ENCODE data around the gene MBOAT7. TPM values are rescaled to one million over a fixed set of nuclear protein-coding genes. Genes with fewer than 3 reads are reported as not detected.
A peak's percentile ranks its signal among the peaks of the same experiment; 100 is the strongest.
"Not testable (repeated sequence)": the region's sequence is repeated elsewhere in the genome, so short reads cannot be mapped to it uniquely, and the experiment has no call there.

The MBOAT7 gene
- total RNA-seq, 1 donor from 2014 or later = 12.7 TPM

DNA sequence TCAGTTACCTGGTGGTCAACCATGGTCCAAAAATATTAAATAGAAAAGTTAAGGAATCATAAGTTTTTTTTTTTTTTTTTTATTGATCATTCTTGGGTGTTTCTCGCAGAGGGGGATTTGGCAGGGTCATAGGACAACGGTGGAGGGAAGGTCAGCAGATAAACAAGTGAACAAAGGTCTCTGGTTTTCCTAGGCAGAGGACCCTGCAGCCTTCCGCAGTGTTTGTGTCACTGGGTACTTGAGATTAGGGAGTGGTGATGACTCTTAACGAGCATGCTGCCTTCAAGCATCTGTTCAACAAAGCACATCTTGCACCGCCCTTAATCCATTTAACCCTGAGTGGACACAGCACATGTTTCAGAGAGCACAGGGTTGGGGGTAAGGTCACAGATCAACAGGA is 24.8 kb upstream of the MBOAT7 start:
- DNase-seq; ATAC-seq (ENCODE audit: poor library complexity); intact Hi-C loops (cut with DNase I): not testable (repeated sequence)

GRCh38 chr19:54211235-54211634 is 21.9 kb upstream of the MBOAT7 start:
- intact Hi-C loops (cut with DNase I) = no loop called here
- ATAC-seq (ENCODE audit: poor library complexity) (no peak), DNase-seq (no peak)

DNA sequence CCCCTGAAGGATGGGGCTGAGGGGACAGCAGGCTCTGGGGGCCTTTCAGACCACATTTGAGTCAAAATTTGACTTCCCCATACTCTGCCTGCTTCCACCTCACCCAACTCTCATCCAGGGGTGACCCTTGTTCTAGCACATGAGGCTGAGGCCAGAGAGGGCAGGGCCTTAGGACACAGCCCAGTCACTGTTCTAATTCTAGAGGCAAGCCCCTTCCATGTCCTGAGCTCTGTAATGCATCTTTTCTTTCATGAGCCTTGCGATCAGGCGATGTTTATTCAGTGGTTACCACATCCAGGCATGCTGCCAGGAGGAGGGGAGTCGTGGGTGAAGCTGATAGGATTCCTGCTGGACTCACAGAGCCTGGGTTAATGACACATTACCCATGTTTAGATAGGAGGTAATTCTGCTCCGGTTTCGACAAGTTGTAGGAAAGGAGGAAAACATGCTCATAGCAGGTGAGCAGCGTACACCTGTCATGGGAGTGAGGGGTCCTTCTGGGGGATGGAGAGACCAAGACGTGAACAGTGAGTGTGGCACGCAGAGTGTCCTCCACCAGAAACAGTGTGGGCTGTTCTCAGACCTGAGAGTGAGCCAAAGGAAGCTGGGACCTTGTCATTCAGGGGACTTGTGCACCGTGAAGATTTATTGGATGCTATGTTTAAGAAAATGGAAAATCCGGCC is 20.6 kb upstream of the MBOAT7 start:
- DNase-seq (peak; percentile 89), ATAC-seq (ENCODE audit: poor library complexity) (peak; percentile 65)
- intact Hi-C loops (cut with DNase I) = no loop called here

GRCh38 chr19:54209058-54209810 is 19.9 kb upstream of the MBOAT7 start:
- intact Hi-C loops (cut with DNase I) = no loop called here
- DNase-seq (no peak), ATAC-seq (ENCODE audit: poor library complexity) (peak; percentile 2)

DNA sequence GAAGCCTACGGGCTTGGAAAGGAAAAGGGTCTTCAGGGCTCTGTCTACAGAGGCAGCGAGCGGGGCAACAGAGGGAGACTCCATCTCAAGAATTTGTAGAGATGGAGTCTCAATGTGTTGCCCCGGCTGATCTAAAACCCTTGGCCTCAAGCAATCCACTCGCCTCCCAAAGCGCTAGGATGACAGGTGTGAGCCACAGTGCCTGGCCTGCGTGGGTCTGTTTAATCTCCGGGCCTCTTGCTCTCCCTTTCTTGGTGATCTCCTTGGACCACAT is 19.3 kb upstream of the MBOAT7 start:
- no peak for ATAC-seq (ENCODE audit: poor library complexity)
- DNase-seq = no peak
- intact Hi-C loops (cut with DNase I) = no loop called here

GRCh38 chr19:54207983-54208783 is 18.8 kb upstream of the MBOAT7 start:
- peak; percentile 57 for ATAC-seq (ENCODE audit: poor library complexity)
- intact Hi-C loops (cut with DNase I) = no loop called here
- DNase-seq = peak; percentile 70

GRCh38 chr19:54207676-54207982 is 18.2 kb upstream of the MBOAT7 start:
- no peak for ATAC-seq (ENCODE audit: poor library complexity)
- intact Hi-C loops (cut with DNase I) = no loop called here

DNA sequence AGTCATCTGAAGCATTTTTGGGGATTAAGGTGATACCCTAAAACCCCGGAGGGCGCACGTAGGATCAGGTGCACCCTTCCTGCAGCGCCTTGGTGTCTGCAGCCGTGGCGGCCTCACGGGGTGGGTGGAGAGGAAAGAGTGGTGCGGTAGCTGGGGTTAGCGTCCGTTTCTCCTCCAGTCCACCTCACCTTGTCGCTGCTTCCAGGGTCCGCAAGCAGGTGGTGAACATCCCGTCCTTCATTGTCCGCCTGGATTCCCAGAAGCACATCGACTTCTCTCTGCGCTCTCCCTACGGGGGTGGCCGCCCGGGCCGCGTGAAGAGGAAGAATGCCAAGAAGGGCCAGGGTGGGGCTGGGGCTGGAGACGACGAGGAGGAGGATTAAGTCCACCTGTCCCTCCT is 17.8 kb upstream of the MBOAT7 start:
- ATAC-seq (ENCODE audit: poor library complexity); intact Hi-C loops (cut with DNase I); DNase-seq: not testable (repeated sequence)

More at GRCh38 chr19:54207676-54207982, 18.2 kb upstream of the MBOAT7 start:
- no peak for DNase-seq

- intact Hi-C loops (cut with DNase I) = no loop called here
- DNase-seq (no peak), ATAC-seq (ENCODE audit: poor library complexity) (no peak)
These were observed 17.4 kb upstream of the MBOAT7 start for GRCh38 chr19:54206831-54207177.

- ATAC-seq (ENCODE audit: poor library complexity) = no peak
- intact Hi-C loops (cut with DNase I) = no loop called here
- DNase-seq = no peak
These were observed 16.9 kb upstream of the MBOAT7 start for GRCh38 chr19:54206030-54206830.

DNA sequence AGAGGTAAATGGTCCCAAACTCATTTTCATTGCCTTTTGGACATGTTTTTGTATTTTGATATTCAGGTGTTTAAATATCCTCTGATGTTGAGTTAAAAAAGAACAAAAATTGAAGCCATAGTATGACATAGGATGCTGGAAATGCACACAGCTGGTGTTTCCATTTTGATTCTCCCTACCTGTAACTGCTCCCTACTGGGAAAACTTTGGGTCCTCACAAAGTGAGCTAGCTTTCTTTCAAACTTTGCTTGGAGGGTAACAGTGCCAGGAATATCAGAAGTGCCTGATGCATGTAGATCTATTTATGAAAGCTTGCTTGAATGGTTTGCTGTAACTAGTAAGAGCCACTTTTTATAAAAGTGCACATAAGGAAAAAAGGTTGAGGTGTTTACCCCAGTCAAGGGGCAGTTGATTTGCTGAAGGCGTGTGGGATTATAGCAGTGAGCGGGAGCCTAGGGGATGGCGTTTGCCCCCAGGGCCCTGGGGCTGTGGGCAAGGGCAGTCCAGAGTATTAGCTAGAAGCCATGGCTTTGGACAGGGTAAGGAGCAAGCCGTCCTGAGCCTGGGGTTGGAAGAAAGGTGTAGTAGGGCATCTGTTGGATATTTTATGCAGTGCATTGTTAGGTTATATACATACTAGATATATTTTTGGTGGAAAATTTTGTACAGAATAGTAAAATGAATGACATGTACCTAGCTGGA is 15.5 kb upstream of the MBOAT7 start:
- DNase-seq (no peak), ATAC-seq (ENCODE audit: poor library complexity) (no peak)
- intact Hi-C loops (cut with DNase I) = no loop called here

GRCh38 chr19:54203151-54203611 is 13.8 kb upstream of the MBOAT7 start:
- intact Hi-C loops (cut with DNase I) = no loop called here
- ATAC-seq (ENCODE audit: poor library complexity) (no peak), DNase-seq (no peak)

DNA sequence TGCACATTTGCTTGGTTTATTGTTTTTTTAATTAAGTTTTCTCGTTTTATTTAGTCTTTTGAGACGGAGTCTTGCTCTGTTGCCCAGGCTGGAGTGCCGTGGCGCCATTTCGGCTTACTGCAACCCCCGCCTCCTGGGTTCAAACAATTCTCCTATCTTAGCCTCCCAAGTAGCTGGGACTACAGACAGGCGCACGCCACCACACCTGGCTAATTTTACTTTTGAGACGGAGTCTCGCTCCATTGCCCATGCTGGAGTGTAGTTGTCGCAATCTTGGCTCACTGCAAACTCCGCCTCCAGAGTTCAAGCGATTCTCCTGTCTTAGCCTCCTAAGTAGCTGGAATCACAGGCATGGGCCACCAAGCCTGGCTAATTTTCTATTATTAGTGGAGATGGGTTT is 12.6 kb upstream of the MBOAT7 start:
- intact Hi-C loops (cut with DNase I) = no loop called here
- ATAC-seq (ENCODE audit: poor library complexity) (no peak), DNase-seq (no peak)

GRCh38 chr19:54201172-54201701 is 11.9 kb upstream of the MBOAT7 start:
- ATAC-seq (ENCODE audit: poor library complexity) = no peak
- intact Hi-C loops (cut with DNase I) = no loop called here
- no peak for DNase-seq

- intact Hi-C loops (cut with DNase I) = no loop called here
- ATAC-seq (ENCODE audit: poor library complexity) (no peak), DNase-seq (no peak)
These were observed 10.0 kb upstream of the MBOAT7 start for GRCh38 chr19:54199401-54199800.

- no peak for ATAC-seq (ENCODE audit: poor library complexity)
- intact Hi-C loops (cut with DNase I) = no loop called here
- DNase-seq = no peak
These were observed 7.7 kb upstream of the MBOAT7 start for GRCh38 chr19:54197121-54197520.

GRCh38 chr19:54196536-54196935 is 7.2 kb upstream of the MBOAT7 start:
- DNase-seq = no peak
- no peak for ATAC-seq (ENCODE audit: poor library complexity)
- intact Hi-C loops (cut with DNase I) = no loop called here

GRCh38 chr19:54194463-54194862 is 5.1 kb upstream of the MBOAT7 start:
- intact Hi-C loops (cut with DNase I); DNase-seq; ATAC-seq (ENCODE audit: poor library complexity): not testable (repeated sequence)
